Neutrophil (primary cell): Measurements from ENCODE around the gene HPS5.

Experiments
- H3K27ac ChIP-seq: fragments of 200-600 bp; sonication (generic); 2 replicates; pipeline ENCODE4 v1.5.1; 2016; ENCODE audit warnings: mild to moderate bottlenecking, moderate library complexity
- H3K27me3 ChIP-seq: fragments of 200-600 bp; sonication (generic); 2 replicates; pipeline ENCODE4 v1.6.0; 2016; ENCODE audit warnings: mild to moderate bottlenecking
- H3K36me3 ChIP-seq: fragments of 200-600 bp; sonication (generic); 2 replicates; pipeline ENCODE4 v1.5.1; 2017
- H3K4me1 ChIP-seq, 2 experiments: fragments of 200-600 bp in 1 of 2; sonication (generic) in 1 of 2; 1 replicate in 1 of 2; 2 replicates in 1 of 2; pipeline versions ENCODE4 v1.5.1 to v1.6.1; 2013 to 2016; ENCODE audit warnings: low read depth in 1 of 2, low read length in 1 of 2, mild to moderate bottlenecking in 1 of 2, moderate library complexity in 1 of 2; ENCODE audit not compliant: control insufficient read depth in 1 of 2, insufficient read depth in 1 of 2
- H3K4me3 ChIP-seq, 2 experiments: fragments of 200-600 bp in 1 of 2; sonication (generic) in 1 of 2; 1 replicate in 1 of 2; 2 replicates in 1 of 2; pipeline ENCODE4 v1.5.1; 2013 to 2016; ENCODE audit warnings: low read depth in 1 of 2, low read length in 1 of 2, mild to moderate bottlenecking in 1 of 2, moderate library complexity in 1 of 2
- H3K9me3 ChIP-seq: fragments of 200-600 bp; sonication (generic); 2 replicates; pipeline ENCODE4 v1.5.1; 2016
- CTCF ChIP-seq: fragments of 200-600 bp; sonication (generic); IDR thresholded peaks from 2 replicates; pipeline ENCODE4 v1.5.1; 2016; ENCODE audit warnings: antibody characterized with exemption

Gene HPS5

GRCh38 chr11:18307461-18308139 lies 14.3 kb downstream of the HPS5 start:
- no peaks in the 10 kb centered on the region for H3K9me3 ChIP-seq
- peaks cover 0 to 9% of the 10 kb centered on the region in 2 experiments for H3K4me1 ChIP-seq
- TF ChIP-seq CTCF: no peak
- no peak overlapping the region for H3K4me3 ChIP-seq
- H3K27ac ChIP-seq: no peak overlapping the region
- H3K27me3 ChIP-seq: no peaks in the 10 kb centered on the region
- peaks cover 62% of the 10 kb centered on the region for H3K36me3 ChIP-seq

- Histone ChIP-seq H3K27me3 (no peaks in the 10 kb centered on the region), H3K9me3 (no peaks in the 10 kb centered on the region), H3K36me3 (peaks cover 77% of the 10 kb centered on the region), H3K4me1 (no peaks in the 10 kb centered on the region), H3K4me3 (no peak overlapping the region), H3K27ac (no peak overlapping the region)
- no peak for TF ChIP-seq CTCF
Measured at GRCh38 chr11:18304745-18305144, 17.2 kb downstream of the HPS5 start.

DNA sequence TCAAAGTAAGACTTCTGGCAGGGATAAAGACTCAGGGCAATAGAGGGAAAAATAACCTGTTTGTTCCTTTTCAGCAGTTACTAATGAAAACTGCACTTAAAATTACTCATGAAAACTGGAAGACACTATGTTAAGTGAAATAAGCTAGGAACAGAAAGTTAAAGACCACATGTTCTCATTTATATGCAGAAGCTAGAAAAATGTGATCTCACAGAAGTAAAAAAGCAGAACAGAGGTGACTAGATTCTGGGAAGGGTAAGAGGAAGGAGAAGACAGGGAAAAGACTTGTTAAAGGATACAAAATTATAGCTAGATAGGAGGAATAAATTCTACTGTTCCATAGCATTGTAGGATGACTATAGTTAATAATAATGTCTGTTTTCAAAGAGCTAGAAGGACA lies 22.2 kb downstream of the HPS5 start:
- TF ChIP-seq CTCF: no peak
- Histone ChIP-seq H3K4me1 (no peaks in the 10 kb centered on the region), H3K36me3 (peaks cover 82% of the 10 kb centered on the region), H3K9me3 (no peaks in the 10 kb centered on the region), H3K4me3 (no peak overlapping the region), H3K27ac (no peak overlapping the region), H3K27me3 (no peaks in the 10 kb centered on the region)

- no peak overlapping the region for H3K4me3 ChIP-seq
- H3K36me3 ChIP-seq: peaks cover 96% of the 10 kb centered on the region
- H3K4me1 ChIP-seq: no peaks in the 10 kb centered on the region
- no peak overlapping the region for H3K27ac ChIP-seq
- H3K27me3 ChIP-seq: no peaks in the 10 kb centered on the region
- no peak for TF ChIP-seq CTCF
- H3K9me3 ChIP-seq: no peaks in the 10 kb centered on the region
Measured at GRCh38 chr11:18295316-18295715, 26.6 kb downstream of the HPS5 start.

DNA sequence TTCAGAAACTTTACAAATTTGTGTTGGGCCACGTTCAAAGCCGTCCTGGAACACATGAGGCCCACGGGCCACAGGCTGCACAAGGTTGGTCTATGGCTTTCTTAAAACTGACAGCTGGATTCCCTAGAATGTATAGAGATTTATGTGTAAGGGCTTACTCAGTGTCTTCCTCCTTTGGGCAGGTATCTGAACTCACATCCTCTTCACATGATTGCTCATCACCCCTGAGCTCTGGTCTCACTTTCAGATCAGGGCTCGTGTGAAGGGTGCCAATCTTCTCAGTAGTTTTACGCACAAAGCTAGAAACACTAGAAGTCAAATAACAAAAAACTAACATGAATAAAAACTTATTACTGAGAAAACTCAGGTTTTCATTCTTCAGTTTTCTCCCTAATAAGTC lies 27.1 kb downstream of the HPS5 start:
- TF ChIP-seq CTCF: no peak
- peaks cover 96% of the 10 kb centered on the region for H3K36me3 ChIP-seq
- no peaks in the 10 kb centered on the region for H3K4me1 ChIP-seq
- H3K4me3 ChIP-seq: no peak overlapping the region
- no peak overlapping the region for H3K27ac ChIP-seq
- H3K9me3 ChIP-seq: no peaks in the 10 kb centered on the region
- H3K27me3 ChIP-seq: no peaks in the 10 kb centered on the region
